HG03095 (cell line): ENCODE results near the gene TEX261.
"Not testable (repeated sequence)": the region's sequence is repeated elsewhere in the genome, so short reads cannot be mapped to it uniquely, and the experiment has no call there.

Experiments
- ATAC-seq: cut with Tn5 transposase; IDR thresholded peaks from one replicate; pipeline ENCODE4 v1.9.1; 2021; ENCODE audit warnings: moderate library complexity; ENCODE audit not compliant: unreplicated experiment

The TEX261 gene

GRCh38 chr2:70994699-70995425 lies at the start of gene TEX261:
Gene TEX261 (minus strand): TSS chr2:70994873. CDS start chr2:70994757, 116 bp downstream.
- peak; percentile 96 for ATAC-seq

GRCh38 chr2:71043531-71044407 lies 49.1 kb upstream of the TEX261 start:
- no peak for ATAC-seq

GRCh38 chr2:71042287-71042686 lies 47.6 kb upstream of the TEX261 start:
- ATAC-seq: no peak

- not testable (repeated sequence) for ATAC-seq
These were observed 41.6 kb upstream of the TEX261 start for GRCh38 chr2:71036296-71036695.

GRCh38 chr2:71023553-71024243 lies 29.0 kb upstream of the TEX261 start:
- ATAC-seq: not testable (repeated sequence)

- not testable (repeated sequence) for ATAC-seq
These were observed 26.7 kb upstream of the TEX261 start for GRCh38 chr2:71021394-71021793.

- not testable (repeated sequence) for ATAC-seq
These were observed 25.3 kb upstream of the TEX261 start for GRCh38 chr2:71019989-71020388.

- no peak for ATAC-seq
These were observed 24.0 kb upstream of the TEX261 start for GRCh38 chr2:71018625-71019024.

GRCh38 chr2:71011786-71012185 lies 17.1 kb upstream of the TEX261 start:
- ATAC-seq: not testable (repeated sequence)

- no peak for ATAC-seq
These were observed 13.7 kb upstream of the TEX261 start for GRCh38 chr2:71008342-71008741.

- no peak for ATAC-seq
These were observed 12.5 kb upstream of the TEX261 start for GRCh38 chr2:71006955-71007799.

GRCh38 chr2:71006323-71006722 lies 11.7 kb upstream of the TEX261 start:
- ATAC-seq: no peak

- ATAC-seq: no peak
These were observed 10.9 kb upstream of the TEX261 start for GRCh38 chr2:71005271-71006202.

GRCh38 chr2:71004857-71005256 lies 10.2 kb upstream of the TEX261 start:
- no peak for ATAC-seq

- no peak for ATAC-seq
These were observed 9.5 kb upstream of the TEX261 start for GRCh38 chr2:71003966-71004755.

- ATAC-seq: no peak
These were observed 8.7 kb upstream of the TEX261 start for GRCh38 chr2:71003396-71003795.

- ATAC-seq: no peak
These were observed 7.4 kb upstream of the TEX261 start for GRCh38 chr2:71001981-71002570.

GRCh38 chr2:71001592-71001927 lies 6.9 kb upstream of the TEX261 start:
- ATAC-seq: no peak
